Epithelial cell of esophagus (primary cell): ENCODE results near the gene SLC41A3.

Experiments
- DNase-seq: peaks from one replicate; pipeline ENCODE4 v3.0.0; 2010; ENCODE audit warnings: low read depth
- H3K4me3 ChIP-seq: 2 replicates; pipeline ENCODE4 v1.5.1; 2011; ENCODE audit warnings: mild to moderate bottlenecking, low read length, control low read depth
- CTCF ChIP-seq: IDR thresholded peaks from 2 replicates; pipeline ENCODE4 v1.5.1; 2011; ENCODE audit warnings: low read depth, mild to moderate bottlenecking, low read length, control low read depth, inconsistent platforms; ENCODE audit not compliant: insufficient read depth; ENCODE audit errors: missing control alignments

Gene SLC41A3

GRCh38 chr3:126053513-126053912 lies 30.4 kb downstream of the SLC41A3 start:
- DNase-seq, result peak; percentile 54
- H3K4me3 ChIP-seq, result no peak overlapping the region

GRCh38 chr3:126052196-126053058 lies 31.5 kb downstream of the SLC41A3 start:
- no peak for DNase-seq
- TF ChIP-seq CTCF, result no peak

More at GRCh38 chr3:126053513-126053912, 30.4 kb downstream of the SLC41A3 start:
- TF ChIP-seq CTCF, result no peak

GRCh38 chr3:126051741-126052140 lies 32.2 kb downstream of the SLC41A3 start:
- H3K4me3 ChIP-seq, result no peak overlapping the region
- no peak for TF ChIP-seq CTCF
- no peak for DNase-seq

More at GRCh38 chr3:126052196-126053058, 31.5 kb downstream of the SLC41A3 start:
- no peak overlapping the region for H3K4me3 ChIP-seq

GRCh38 chr3:126051234-126051633 lies 32.7 kb downstream of the SLC41A3 start:
- TF ChIP-seq CTCF, result no peak
- no peak for DNase-seq
- H3K4me3 ChIP-seq, result no peak overlapping the region

- no peak overlapping the region for H3K4me3 ChIP-seq
- DNase-seq, result no peak
- TF ChIP-seq CTCF, result no peak
These were observed 33.3 kb downstream of the SLC41A3 start for GRCh38 chr3:126050626-126051025.

- H3K4me3 ChIP-seq, result no peak overlapping the region
- no peak for TF ChIP-seq CTCF
- DNase-seq, result no peak
These were observed 33.9 kb downstream of the SLC41A3 start for GRCh38 chr3:126050050-126050392.

GRCh38 chr3:126049289-126050049 lies 34.5 kb downstream of the SLC41A3 start:
- no peak for TF ChIP-seq CTCF
- DNase-seq, result no peak
- H3K4me3 ChIP-seq, result no peak overlapping the region
